ENCODE results near the gene IQCK. TPM values are rescaled to one million over a fixed set of nuclear protein-coding genes. Genes with fewer than 3 reads are reported as not detected.

The IQCK gene
- total RNA-seq, 2 donors from 2014 or later: 7.5 to 14.4 TPM

DNA sequence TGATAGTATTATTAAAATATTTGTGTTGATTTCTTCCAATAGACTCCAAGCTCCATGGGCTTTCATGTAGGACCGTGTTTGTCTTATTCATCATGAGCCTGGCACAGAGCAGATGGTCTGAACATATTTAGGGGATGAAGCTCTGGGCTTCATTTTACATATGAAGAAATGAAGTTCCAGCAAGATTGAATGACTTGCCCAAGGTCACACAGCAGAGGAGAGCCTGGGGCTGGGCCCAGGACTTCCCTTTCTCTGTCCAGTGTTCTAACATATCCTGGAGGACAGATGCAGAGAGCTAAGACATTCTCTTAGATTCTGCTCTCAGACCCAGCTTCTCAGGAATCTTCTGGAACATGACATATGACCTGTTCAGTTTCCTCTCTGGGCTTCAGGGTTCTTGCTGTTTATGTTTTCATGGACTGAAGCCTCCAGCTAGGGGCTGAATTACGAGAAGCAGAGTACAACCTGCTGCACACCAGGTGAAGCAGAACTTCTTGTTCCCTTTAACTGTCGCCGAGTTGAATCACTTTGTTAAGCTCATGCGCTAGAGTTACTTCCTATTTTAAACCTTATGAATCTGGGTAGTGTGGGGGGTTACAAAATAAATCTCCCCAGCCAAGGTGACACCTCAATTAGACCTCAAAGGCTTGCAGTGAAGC is 113.0 kb downstream of the IQCK start:
- Histone ChIP-seq H3K4me3 (no peak overlapping the region), H3K27me3 (no peaks in the 10 kb centered on the region), H3K9me3 (no peaks in the 10 kb centered on the region), H3K36me3 (no peaks in the 10 kb centered on the region), H3K4me1 (peaks cover 0 to 11% of the 10 kb centered on the region in 2 donors), H3K27ac (peak overlapping the region; percentile 62 to 72)
- no peak for DNase-seq (ENCODE audit: low spot score)
- TF ChIP-seq, protein P1, sequence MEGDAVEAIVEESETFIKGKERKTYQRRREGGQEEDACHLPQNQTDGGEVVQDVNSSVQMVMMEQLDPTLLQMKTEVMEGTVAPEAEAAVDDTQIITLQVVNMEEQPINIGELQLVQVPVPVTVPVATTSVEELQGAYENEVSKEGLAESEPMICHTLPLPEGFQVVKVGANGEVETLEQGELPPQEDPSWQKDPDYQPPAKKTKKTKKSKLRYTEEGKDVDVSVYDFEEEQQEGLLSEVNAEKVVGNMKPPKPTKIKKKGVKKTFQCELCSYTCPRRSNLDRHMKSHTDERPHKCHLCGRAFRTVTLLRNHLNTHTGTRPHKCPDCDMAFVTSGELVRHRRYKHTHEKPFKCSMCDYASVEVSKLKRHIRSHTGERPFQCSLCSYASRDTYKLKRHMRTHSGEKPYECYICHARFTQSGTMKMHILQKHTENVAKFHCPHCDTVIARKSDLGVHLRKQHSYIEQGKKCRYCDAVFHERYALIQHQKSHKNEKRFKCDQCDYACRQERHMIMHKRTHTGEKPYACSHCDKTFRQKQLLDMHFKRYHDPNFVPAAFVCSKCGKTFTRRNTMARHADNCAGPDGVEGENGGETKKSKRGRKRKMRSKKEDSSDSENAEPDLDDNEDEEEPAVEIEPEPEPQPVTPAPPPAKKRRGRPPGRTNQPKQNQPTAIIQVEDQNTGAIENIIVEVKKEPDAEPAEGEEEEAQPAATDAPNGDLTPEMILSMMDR (IDR thresholded peaks at IDR 0.05): no peak

DNA sequence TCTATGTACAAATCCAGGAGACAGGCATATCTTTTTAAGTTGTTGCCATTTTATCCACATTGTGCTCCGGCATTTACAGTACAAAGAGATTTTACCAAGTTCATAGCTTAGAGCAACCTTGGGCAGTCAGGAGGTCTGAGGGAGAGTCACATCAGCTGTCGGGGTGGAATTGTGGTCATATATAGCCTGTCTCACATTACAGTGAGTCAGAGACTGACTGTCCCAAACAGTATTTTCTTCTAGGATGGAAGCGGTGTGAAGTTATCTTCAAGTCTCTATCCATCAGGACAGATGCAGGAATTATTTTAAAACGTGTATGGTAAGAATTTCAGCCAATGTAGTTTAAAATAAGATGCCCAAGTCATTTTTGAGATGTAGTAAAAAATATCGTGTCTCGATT is 113.6 kb downstream of the IQCK start:
- Histone ChIP-seq H3K27me3 (no peaks in the 10 kb centered on the region), H3K4me3 (no peak overlapping the region), H3K4me1 (peaks cover 0 to 18% of the 10 kb centered on the region in 2 donors), H3K36me3 (no peaks in the 10 kb centered on the region), H3K27ac (peak overlapping the region; percentile 62 to 72), H3K9me3 (no peaks in the 10 kb centered on the region)
- TF ChIP-seq, protein P1 (IDR thresholded peaks at IDR 0.05): no peak
- DNase-seq (ENCODE audit: low spot score): no peak

GRCh38 chr16:19833176-19833575 is 115.1 kb downstream of the IQCK start:
- Histone ChIP-seq H3K4me1 (peaks cover 0 to 19% of the 10 kb centered on the region in 2 donors), H3K36me3 (no peaks in the 10 kb centered on the region), H3K4me3 (no peak overlapping the region), H3K27ac (no peak overlapping the region), H3K9me3 (no peaks in the 10 kb centered on the region), H3K27me3 (no peaks in the 10 kb centered on the region)
- DNase-seq (ENCODE audit: low spot score): no peak
- TF ChIP-seq, protein P1 (IDR thresholded peaks at IDR 0.05): no peak

DNA sequence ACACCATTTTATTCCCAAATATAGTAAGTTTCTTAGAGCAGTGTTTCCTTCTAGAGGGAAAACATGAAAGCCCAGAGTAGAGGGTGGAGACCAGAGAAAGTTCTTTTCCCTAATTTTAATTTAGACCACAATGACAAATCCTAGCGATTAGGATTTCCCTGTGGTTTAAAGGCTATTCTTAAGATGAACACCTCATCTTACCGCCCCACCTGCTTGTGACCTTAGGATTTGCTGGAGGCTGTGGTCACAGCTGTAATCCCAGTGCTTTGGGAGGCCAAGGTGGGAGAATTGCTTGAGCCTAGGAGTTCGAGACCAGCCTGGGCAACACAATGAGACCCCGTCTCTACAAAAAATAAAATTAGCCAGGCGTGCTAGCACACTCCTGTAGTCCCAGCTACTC is 115.5 kb downstream of the IQCK start:
- DNase-seq (ENCODE audit: low spot score): no peak
- H3K27ac ChIP-seq: no peak overlapping the region
- H3K27me3 ChIP-seq: no peaks in the 10 kb centered on the region
- TF ChIP-seq, protein P1 (IDR thresholded peaks at IDR 0.05): no peak
- no peaks in the 10 kb centered on the region for H3K36me3 ChIP-seq
- H3K4me3 ChIP-seq: no peak overlapping the region
- H3K4me1 ChIP-seq: peaks cover 0 to 19% of the 10 kb centered on the region in 2 donors
- H3K9me3 ChIP-seq: no peaks in the 10 kb centered on the region

DNA sequence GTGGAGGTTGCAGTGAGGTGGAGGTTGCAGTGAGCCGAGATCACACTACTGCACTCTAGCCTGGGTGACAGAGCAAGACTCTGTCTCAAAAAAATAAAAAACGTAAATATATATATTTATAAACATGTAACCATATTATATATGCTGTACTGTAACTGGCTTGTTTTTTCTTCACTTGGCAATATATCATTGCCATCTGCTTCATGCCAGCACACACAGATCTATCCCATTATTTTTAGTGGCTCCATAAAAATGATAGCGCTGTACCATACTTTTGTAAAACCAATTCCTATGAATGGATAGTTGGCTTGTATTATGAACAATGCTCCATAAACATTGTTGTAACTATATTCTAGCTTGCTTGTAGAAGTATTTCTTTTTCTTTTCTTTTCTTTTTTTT is 117.1 kb downstream of the IQCK start:
- peaks cover 0 to 15% of the 10 kb centered on the region in 2 donors for H3K4me1 ChIP-seq
- TF ChIP-seq, protein P1 (IDR thresholded peaks at IDR 0.05): no peak
- no peak for DNase-seq (ENCODE audit: low spot score)
- no peaks in the 10 kb centered on the region for H3K9me3 ChIP-seq
- H3K27ac ChIP-seq: no peak overlapping the region
- no peak overlapping the region for H3K4me3 ChIP-seq
- H3K36me3 ChIP-seq: no peaks in the 10 kb centered on the region
- no peaks in the 10 kb centered on the region for H3K27me3 ChIP-seq

DNA sequence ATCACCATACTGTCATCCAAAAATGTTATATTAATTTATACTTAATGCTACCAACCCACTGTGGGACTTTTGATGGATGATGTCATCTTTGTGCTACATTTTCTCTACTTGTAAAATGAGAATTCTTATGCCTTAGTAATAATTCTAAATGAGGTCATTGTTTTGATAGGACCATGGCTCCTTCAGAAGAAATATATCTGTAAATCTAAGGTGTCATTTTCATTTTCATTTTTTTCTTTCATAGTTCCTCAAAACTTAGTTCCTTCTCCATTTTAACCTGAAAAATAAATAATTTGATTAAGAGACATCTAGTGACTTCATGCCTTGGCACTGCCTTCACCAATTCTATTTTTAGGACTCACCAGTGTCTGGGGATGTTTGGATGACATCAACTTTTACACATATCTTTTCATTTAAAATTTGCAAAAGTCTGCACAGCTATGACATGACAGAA is 117.9 kb downstream of the IQCK start:
- Histone ChIP-seq H3K4me3 (no peak overlapping the region), H3K4me1 (peaks cover 0 to 19% of the 10 kb centered on the region in 2 donors), H3K9me3 (no peaks in the 10 kb centered on the region), H3K27me3 (no peaks in the 10 kb centered on the region), H3K27ac (peak overlapping the region; percentile 51 to 70), H3K36me3 (no peaks in the 10 kb centered on the region)
- DNase-seq (ENCODE audit: low spot score): no peak
- TF ChIP-seq, protein P1 (IDR thresholded peaks at IDR 0.05): no peak

Measured in right atrium auricular region (tissue), 2 donors.